ENCODE measurements around the gene CREB1.

The CREB1 gene

GRCh38 chr2:207571370-207571769 lies 41.6 kb downstream of the CREB1 start:
- Histone ChIP-seq H3K27me3 (ENCODE audit: insufficient read depth, poor library complexity, severe bottlenecking) (no peaks in the 10 kb centered on the region), H3K4me3 (replicated peaks; ENCODE audit: insufficient read depth, low read length) (no peak overlapping the region), H3K27ac (replicated peaks) (no peak overlapping the region)
- no peak for TF ChIP-seq REST (IDR thresholded peaks at IDR 0.05; ENCODE audit: insufficient replicate concordance, low read depth)
- TF ChIP-seq POLR2AphosphoS5 (IDR thresholded peaks at IDR 0.05; ENCODE audit: low read depth), result no peak
- TF ChIP-seq GABPA (IDR thresholded peaks at IDR 0.05; ENCODE audit: low read depth), result no peak
- TF ChIP-seq SPI1 (IDR thresholded peaks at IDR 0.05; ENCODE audit: borderline replicate concordance, low read depth), result no peak
- TF ChIP-seq CTCF (IDR thresholded peaks at IDR 0.05; ENCODE audit: insufficient read depth, low read length), result no peak
- DNase-seq (ENCODE audit: low read depth in 1 of 2, low spot score in 1 of 2), result no peak

GRCh38 chr2:207584952-207585351 lies 55.2 kb downstream of the CREB1 start:
- no peak overlapping the region for H3K27ac ChIP-seq (replicated peaks)
- H3K4me3 ChIP-seq (replicated peaks; ENCODE audit: insufficient read depth, low read length), result no peak overlapping the region
- H3K27me3 ChIP-seq (ENCODE audit: insufficient read depth, poor library complexity, severe bottlenecking), result no peaks in the 10 kb centered on the region
- TF ChIP-seq GABPA (IDR thresholded peaks at IDR 0.05; ENCODE audit: low read depth), result no peak
- TF ChIP-seq SPI1 (IDR thresholded peaks at IDR 0.05; ENCODE audit: borderline replicate concordance, low read depth), result no peak
- TF ChIP-seq POLR2AphosphoS5 (IDR thresholded peaks at IDR 0.05; ENCODE audit: low read depth), result no peak
- no peak for TF ChIP-seq CTCF (IDR thresholded peaks at IDR 0.05; ENCODE audit: insufficient read depth, low read length)
- TF ChIP-seq REST (IDR thresholded peaks at IDR 0.05; ENCODE audit: insufficient replicate concordance, low read depth), result no peak
- DNase-seq (ENCODE audit: low read depth in 1 of 2, low spot score in 1 of 2), result no peak

- no peak overlapping the region for H3K27ac ChIP-seq (replicated peaks)
- no peaks in the 10 kb centered on the region for H3K27me3 ChIP-seq (ENCODE audit: insufficient read depth, poor library complexity, severe bottlenecking)
- TF ChIP-seq REST (IDR thresholded peaks at IDR 0.05; ENCODE audit: insufficient replicate concordance, low read depth), result no peak
- TF ChIP-seq CTCF (IDR thresholded peaks at IDR 0.05; ENCODE audit: insufficient read depth, low read length), result no peak
- TF ChIP-seq SPI1 (IDR thresholded peaks at IDR 0.05; ENCODE audit: borderline replicate concordance, low read depth), result no peak
- TF ChIP-seq GABPA (IDR thresholded peaks at IDR 0.05; ENCODE audit: low read depth), result no peak
- no peak for TF ChIP-seq POLR2AphosphoS5 (IDR thresholded peaks at IDR 0.05; ENCODE audit: low read depth)
- DNase-seq (ENCODE audit: low read depth in 1 of 2, low spot score in 1 of 2), result no peak
- no peak overlapping the region for H3K4me3 ChIP-seq (replicated peaks; ENCODE audit: insufficient read depth, low read length)
Observed at GRCh38 chr2:207587305-207587704, 57.5 kb downstream of the CREB1 start.
